Nephron progenitor cell (in vitro differentiated cells): ENCODE measurements around the gene PIAS2.

Source experiments
- DNase-seq: peaks from one replicate; pipeline ENCODE4 v3.0.0; 2021
- H3K27ac Mint-ChIP-seq: 2 replicates; pipeline ENCODE4 v1.8.0; 2021; ENCODE audit warnings: mild to moderate bottlenecking, moderate library complexity, mixed read lengths
- H3K27me3 Mint-ChIP-seq: 2 replicates; pipeline ENCODE4 v1.8.0; 2021; ENCODE audit warnings: mild to moderate bottlenecking, low read depth, mixed read lengths; ENCODE audit not compliant: poor library complexity
- H3K36me3 Mint-ChIP-seq: 2 replicates; pipeline ENCODE4 v1.8.0; 2021; ENCODE audit warnings: low read depth, mixed read lengths
- H3K4me1 Mint-ChIP-seq: 2 replicates; pipeline ENCODE4 v1.8.0; 2021; ENCODE audit warnings: mixed read lengths
- H3K4me3 Mint-ChIP-seq: 2 replicates; pipeline ENCODE4 v1.8.0; 2021; ENCODE audit warnings: mild to moderate bottlenecking, moderate library complexity, mixed read lengths
- H3K9me3 Mint-ChIP-seq: 2 replicates; pipeline ENCODE4 v1.8.0; 2021; ENCODE audit warnings: mild to moderate bottlenecking, moderate library complexity, mixed read lengths
- TF ChIP-seq, protein P1 (sequence below): fragments of 200-600 bp; sonication (generic); IDR thresholded peaks from 2 replicates; pipeline ENCODE4 v1.5.0; 2021; ENCODE audit warnings: antibody characterized with exemption

The PIAS2 gene

GRCh38 chr18:46910856-46911255 lies 6.5 kb downstream of the PIAS2 start:
- TF ChIP-seq, protein P1, sequence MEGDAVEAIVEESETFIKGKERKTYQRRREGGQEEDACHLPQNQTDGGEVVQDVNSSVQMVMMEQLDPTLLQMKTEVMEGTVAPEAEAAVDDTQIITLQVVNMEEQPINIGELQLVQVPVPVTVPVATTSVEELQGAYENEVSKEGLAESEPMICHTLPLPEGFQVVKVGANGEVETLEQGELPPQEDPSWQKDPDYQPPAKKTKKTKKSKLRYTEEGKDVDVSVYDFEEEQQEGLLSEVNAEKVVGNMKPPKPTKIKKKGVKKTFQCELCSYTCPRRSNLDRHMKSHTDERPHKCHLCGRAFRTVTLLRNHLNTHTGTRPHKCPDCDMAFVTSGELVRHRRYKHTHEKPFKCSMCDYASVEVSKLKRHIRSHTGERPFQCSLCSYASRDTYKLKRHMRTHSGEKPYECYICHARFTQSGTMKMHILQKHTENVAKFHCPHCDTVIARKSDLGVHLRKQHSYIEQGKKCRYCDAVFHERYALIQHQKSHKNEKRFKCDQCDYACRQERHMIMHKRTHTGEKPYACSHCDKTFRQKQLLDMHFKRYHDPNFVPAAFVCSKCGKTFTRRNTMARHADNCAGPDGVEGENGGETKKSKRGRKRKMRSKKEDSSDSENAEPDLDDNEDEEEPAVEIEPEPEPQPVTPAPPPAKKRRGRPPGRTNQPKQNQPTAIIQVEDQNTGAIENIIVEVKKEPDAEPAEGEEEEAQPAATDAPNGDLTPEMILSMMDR = no peak
- H3K9me3 Mint-ChIP-seq = peaks cover 16% of the 10 kb centered on the region
- H3K27ac Mint-ChIP-seq = no peak overlapping the region
- peaks cover 4% of the 10 kb centered on the region for H3K27me3 Mint-ChIP-seq
- H3K4me1 Mint-ChIP-seq = peaks cover 28% of the 10 kb centered on the region
- no peak overlapping the region for H3K4me3 Mint-ChIP-seq
- H3K36me3 Mint-ChIP-seq = peaks cover 45% of the 10 kb centered on the region
- no peak for DNase-seq

DNA sequence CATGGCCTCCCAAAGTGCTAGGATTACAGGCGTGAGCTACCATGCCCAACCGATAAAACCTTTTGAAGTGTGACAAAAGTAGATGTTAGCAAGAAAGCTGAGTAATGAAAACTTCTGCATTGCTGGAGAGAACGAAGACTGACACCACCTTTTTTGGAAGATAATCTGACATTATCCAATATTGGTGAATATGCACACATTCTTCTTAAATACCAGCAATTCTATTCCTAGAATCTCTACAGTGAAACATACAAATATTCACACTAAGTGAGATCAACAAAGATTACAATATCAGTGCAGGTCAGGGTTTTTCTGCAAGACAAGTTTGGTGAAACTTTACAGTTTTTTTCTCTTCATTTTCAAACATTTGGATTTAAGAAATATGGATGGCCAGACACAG lies 7.8 kb downstream of the PIAS2 start:
- no peak for DNase-seq
- peaks cover 15% of the 10 kb centered on the region for H3K4me1 Mint-ChIP-seq
- no peaks in the 10 kb centered on the region for H3K27me3 Mint-ChIP-seq
- no peak overlapping the region for H3K27ac Mint-ChIP-seq
- TF ChIP-seq, protein P1 = no peak
- peaks cover 57% of the 10 kb centered on the region for H3K36me3 Mint-ChIP-seq
- H3K9me3 Mint-ChIP-seq = peaks cover 23% of the 10 kb centered on the region
- H3K4me3 Mint-ChIP-seq = no peak overlapping the region

DNA sequence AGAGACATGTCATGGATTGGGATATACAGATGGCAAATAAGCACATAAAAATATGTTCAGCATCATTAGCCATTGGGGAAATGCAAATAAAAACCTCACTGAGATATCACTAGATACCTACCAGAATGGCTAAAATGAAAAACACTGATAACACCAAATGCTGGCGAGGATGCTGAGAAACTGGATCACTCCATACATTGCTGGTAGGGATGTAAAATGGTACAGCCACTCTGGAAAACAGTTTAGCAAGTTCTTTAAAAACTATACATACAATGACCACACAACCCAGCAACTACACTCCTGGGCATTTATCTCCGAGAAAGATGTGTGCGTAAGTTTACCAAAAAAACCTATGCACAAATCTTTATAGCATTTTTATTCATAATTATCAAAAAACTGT lies 13.9 kb downstream of the PIAS2 start:
- Mint-ChIP-seq H3K27me3 (no peaks in the 10 kb centered on the region), H3K36me3 (peaks cover 79% of the 10 kb centered on the region), H3K4me3 (no peak overlapping the region), H3K4me1 (peaks cover 6% of the 10 kb centered on the region), H3K9me3 (peaks cover 34% of the 10 kb centered on the region), H3K27ac (no peak overlapping the region)
- TF ChIP-seq, protein P1 = no peak
- no peak for DNase-seq

DNA sequence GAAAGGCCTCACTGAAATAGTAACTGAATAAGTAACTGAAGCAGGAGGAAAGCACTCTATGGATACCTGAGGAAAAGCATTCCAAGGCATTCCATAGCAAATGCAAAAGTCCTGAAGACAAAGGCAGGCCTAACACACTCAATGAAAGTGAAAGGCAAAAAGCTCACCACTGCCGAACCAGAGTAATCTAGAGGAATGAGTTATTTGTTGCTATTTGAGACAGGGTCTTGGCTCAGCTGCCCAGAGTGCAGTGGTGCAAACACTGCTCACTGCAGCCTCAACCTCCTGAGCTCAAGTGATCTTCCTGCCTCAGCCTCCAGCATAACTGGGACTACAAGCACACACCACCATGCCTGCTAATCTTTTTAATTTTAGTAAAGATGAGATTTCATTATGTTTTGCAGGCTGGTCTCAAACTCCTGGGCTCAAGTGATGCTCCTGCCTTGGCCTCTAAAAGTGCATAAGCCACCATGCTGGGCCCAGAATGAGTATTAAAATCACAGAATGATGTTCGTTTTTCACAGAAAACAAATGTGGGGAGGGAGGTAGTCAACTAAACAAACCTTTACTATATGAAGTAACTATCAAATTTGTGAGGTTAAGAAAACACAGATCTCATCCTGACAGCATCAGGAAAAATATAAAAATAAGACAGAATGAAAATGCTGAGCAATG lies 17.9 kb downstream of the PIAS2 start:
- DNase-seq = no peak
- TF ChIP-seq, protein P1 = no peak
- H3K36me3 Mint-ChIP-seq = peaks cover 61% of the 10 kb centered on the region
- peaks cover 6% of the 10 kb centered on the region for H3K4me1 Mint-ChIP-seq
- peaks cover 11% of the 10 kb centered on the region for H3K9me3 Mint-ChIP-seq
- H3K4me3 Mint-ChIP-seq = no peak overlapping the region
- H3K27me3 Mint-ChIP-seq = no peaks in the 10 kb centered on the region
- peak overlapping the region; percentile 21 for H3K27ac Mint-ChIP-seq

- no peak for DNase-seq
- H3K4me1 Mint-ChIP-seq = peaks cover 1% of the 10 kb centered on the region
- peaks cover 26% of the 10 kb centered on the region for H3K9me3 Mint-ChIP-seq
- TF ChIP-seq, protein P1 = no peak
- H3K27ac Mint-ChIP-seq = no peak overlapping the region
- no peaks in the 10 kb centered on the region for H3K27me3 Mint-ChIP-seq
- peaks cover 68% of the 10 kb centered on the region for H3K36me3 Mint-ChIP-seq
- H3K4me3 Mint-ChIP-seq = no peak overlapping the region
Measured at GRCh38 chr18:46894124-46894523, 23.2 kb downstream of the PIAS2 start.

DNA sequence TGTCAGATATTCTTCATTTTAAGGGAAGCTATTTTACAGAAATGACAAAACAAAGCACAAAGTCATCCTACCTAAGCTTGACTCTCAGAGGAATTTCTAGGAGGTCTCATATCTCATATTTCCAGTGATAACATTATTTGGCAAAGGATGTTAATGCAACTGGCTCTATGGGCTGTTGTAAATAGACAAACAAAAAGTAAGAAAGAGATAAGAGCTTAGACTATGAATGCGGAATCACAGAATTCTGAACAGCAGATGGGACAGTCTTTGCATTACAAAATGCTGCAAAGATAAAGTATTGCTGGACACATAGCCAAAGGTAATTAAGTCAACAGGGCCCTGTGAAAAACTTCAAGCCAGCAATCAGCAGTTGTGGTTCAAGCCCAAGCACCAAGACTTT lies 23.9 kb downstream of the PIAS2 start:
- H3K27me3 Mint-ChIP-seq = peaks cover 4% of the 10 kb centered on the region
- DNase-seq = no peak
- no peak overlapping the region for H3K4me3 Mint-ChIP-seq
- no peak overlapping the region for H3K27ac Mint-ChIP-seq
- H3K36me3 Mint-ChIP-seq = peaks cover 76% of the 10 kb centered on the region
- H3K9me3 Mint-ChIP-seq = peaks cover 34% of the 10 kb centered on the region
- no peaks in the 10 kb centered on the region for H3K4me1 Mint-ChIP-seq
- TF ChIP-seq, protein P1 = no peak
